Gastrocnemius medialis (tissue), 4 donors: ENCODE results near the gene ERC2. TPM values are rescaled to one million over a fixed set of nuclear protein-coding genes. Genes with fewer than 3 reads are reported as not detected.

Source experiments
- ATAC-seq, 2 donors: fragments of 150-250 bp; one replicate each; pipeline ENCODE4 v1.9.1; 2016
- DNase-seq, 2 donors: peaks; one replicate each; pipeline ENCODE4 v3.0.0-alpha.2; 2019
- H3K27ac ChIP-seq, 4 donors: fragments of 200-600 bp; sonication (generic); 1 replicate in 1 of 4; 2 replicates in 3 of 4; pipeline ENCODE4 v1.5.1; 2016 to 2018; ENCODE audit warnings: mild to moderate bottlenecking in 2 of 4, moderate library complexity in 1 of 4
- H3K27me3 ChIP-seq, 3 donors: fragments of 200-600 bp; sonication (generic) in 2 of 3; 1 replicate in 1 of 3; 2 replicates in 2 of 3; pipeline versions ENCODE4 v1.5.1 to v1.6.0; 2016 to 2019; ENCODE audit warnings: mild to moderate bottlenecking in 1 of 3, moderate library complexity in 1 of 3
- H3K36me3 ChIP-seq, 2 donors: fragments of 200-600 bp; sonication (generic) in 1 of 2; one replicate each; pipeline ENCODE4 v1.5.1; 2017 to 2018
- H3K4me1 ChIP-seq, 2 donors: fragments of 200-600 bp; sonication (generic) in 1 of 2; one replicate each; pipeline ENCODE4 v1.5.1; 2016 to 2017; ENCODE audit warnings: mild to moderate bottlenecking in 2 of 2
- H3K4me3 ChIP-seq, 4 donors: fragments of 200-600 bp; sonication (generic) in 3 of 4; 1 replicate in 1 of 4; 2 replicates in 3 of 4; pipeline ENCODE4 v1.5.1; 2016 to 2019; ENCODE audit warnings: mild to moderate bottlenecking in 2 of 4
- H3K9me3 ChIP-seq, 3 donors: fragments of 200-600 bp; sonication (generic) in 2 of 3; 1 replicate in 1 of 3; 2 replicates in 2 of 3; pipeline ENCODE4 v1.5.1; 2016 to 2019
- POLR2A ChIP-seq, 2 donors: fragments of 450-650 bp; IDR thresholded peaks; one replicate each; pipeline ENCODE4 v1.6.1; 2017; ENCODE audit warnings: antibody characterized with exemption in 2 of 2, mild to moderate bottlenecking in 2 of 2, moderate library complexity in 2 of 2
- in situ Hi-C, 4 donors: fragments of 200-750 bp; cut with MboI; loops; one replicate each; pipeline versions ENCODE4 v1.15.0 to v1.8.0; 2017; ENCODE audit warnings: low sequenced_read_pairs in 4 of 4
- intact Hi-C: fragments of 100-400 bp; cut with DNase I; formaldehyde crosslinking; loops from one replicate; pipeline ENCODE4 v1.15.1; 2023; ENCODE audit warnings: low total_unique reads
- total RNA-seq, 4 donors: library from RNA; depleted of rRNA; stranded (reverse); fragments of >200 nt; gene quantifications; one replicate each; pipeline versions ENCODE4 v1.1.0 to v1.2.3, GENCODE V29; 2016
- TF ChIP-seq, protein P1 (sequence below), 5 experiments: fragments of 450-650 bp in 3 of 5; fragments of 200-600 bp in 2 of 5; sonication (generic) in 2 of 5; IDR thresholded peaks in 4 of 5; conservative IDR thresholded peaks in 1 of 5; 1 replicate in 4 of 5; 2 replicates in 1 of 5; pipeline ENCODE4 v1.5.1; 2016 to 2019; ENCODE audit warnings: antibody characterized with exemption in 5 of 5, mild to moderate bottlenecking in 3 of 5, moderate library complexity in 3 of 5

Gene ERC2
- total RNA-seq, 4 donors from 2014 or later = not detected

DNA sequence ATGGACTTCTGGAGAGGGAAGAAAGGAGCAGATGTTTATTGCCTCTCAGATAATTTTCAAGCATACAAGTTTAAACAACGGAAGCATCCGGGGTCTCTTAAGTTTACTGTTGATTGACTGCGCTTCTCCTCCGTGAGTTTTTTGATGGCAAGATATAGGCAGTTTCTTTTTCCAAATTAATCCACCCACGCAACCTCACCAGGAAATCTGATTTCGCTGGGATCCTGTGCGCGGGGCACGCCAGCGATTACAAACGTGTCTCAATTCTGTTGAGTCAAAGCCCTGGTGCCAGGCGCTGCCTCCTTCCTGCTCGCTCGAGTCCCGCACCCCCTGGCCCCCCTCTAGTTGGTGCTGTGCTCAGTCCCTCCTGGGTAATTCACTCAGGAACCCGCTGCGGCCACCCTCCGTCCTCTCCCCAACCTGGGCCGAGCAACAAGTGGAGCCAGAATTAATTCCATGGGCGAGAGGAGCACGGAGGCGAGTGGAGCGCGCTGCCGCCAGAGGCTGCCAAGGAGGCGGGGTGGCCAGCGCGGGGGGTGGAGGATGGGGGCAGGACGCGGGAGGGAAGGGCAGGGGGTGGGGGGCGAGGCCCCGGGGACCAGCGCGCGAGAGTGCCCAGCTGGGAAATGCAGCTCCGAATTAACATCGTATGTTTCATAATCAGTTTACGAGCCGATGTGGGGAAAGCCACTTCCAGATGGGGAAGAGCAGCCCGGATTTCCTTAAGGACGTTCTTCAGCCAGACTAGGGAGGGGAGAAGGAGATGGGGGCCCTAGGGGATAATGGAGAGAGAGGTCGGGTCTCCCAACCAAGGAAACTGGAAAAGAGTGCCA lies 987.1 kb downstream of the ERC2 start:
- no peaks in the 10 kb centered on the region for H3K9me3 ChIP-seq
- ATAC-seq = no peak
- H3K4me3 ChIP-seq = peak overlapping the region; percentile 53 to 59 (median 54)
- peak overlapping the region in 3 of 4 donors; percentile 16 to 52 (median 25) for H3K27ac ChIP-seq
- H3K36me3 ChIP-seq = no peaks in the 10 kb centered on the region
- DNase-seq = no peak
- in situ Hi-C loops (loop anchor here (10.0 to 25.0 kb wide), 6 partner anchors 256 to 1006 kb away; no protein-coding TSS in a partner anchor), intact Hi-C loops (no loop called here)
- H3K4me1 ChIP-seq = peaks cover 0 to 22% of the 10 kb centered on the region in 2 donors
- TF ChIP-seq, protein P1, sequence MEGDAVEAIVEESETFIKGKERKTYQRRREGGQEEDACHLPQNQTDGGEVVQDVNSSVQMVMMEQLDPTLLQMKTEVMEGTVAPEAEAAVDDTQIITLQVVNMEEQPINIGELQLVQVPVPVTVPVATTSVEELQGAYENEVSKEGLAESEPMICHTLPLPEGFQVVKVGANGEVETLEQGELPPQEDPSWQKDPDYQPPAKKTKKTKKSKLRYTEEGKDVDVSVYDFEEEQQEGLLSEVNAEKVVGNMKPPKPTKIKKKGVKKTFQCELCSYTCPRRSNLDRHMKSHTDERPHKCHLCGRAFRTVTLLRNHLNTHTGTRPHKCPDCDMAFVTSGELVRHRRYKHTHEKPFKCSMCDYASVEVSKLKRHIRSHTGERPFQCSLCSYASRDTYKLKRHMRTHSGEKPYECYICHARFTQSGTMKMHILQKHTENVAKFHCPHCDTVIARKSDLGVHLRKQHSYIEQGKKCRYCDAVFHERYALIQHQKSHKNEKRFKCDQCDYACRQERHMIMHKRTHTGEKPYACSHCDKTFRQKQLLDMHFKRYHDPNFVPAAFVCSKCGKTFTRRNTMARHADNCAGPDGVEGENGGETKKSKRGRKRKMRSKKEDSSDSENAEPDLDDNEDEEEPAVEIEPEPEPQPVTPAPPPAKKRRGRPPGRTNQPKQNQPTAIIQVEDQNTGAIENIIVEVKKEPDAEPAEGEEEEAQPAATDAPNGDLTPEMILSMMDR (IDR thresholded peaks at IDR 0.05 in 4 of 5, conservative IDR thresholded peaks at IDR 0.05 in 1 of 5) = no peak
- no peak for TF ChIP-seq POLR2A (IDR thresholded peaks at IDR 0.05)
- H3K27me3 ChIP-seq = peaks cover 4 to 20% (median 6%) of the 10 kb centered on the region in 3 donors

DNA sequence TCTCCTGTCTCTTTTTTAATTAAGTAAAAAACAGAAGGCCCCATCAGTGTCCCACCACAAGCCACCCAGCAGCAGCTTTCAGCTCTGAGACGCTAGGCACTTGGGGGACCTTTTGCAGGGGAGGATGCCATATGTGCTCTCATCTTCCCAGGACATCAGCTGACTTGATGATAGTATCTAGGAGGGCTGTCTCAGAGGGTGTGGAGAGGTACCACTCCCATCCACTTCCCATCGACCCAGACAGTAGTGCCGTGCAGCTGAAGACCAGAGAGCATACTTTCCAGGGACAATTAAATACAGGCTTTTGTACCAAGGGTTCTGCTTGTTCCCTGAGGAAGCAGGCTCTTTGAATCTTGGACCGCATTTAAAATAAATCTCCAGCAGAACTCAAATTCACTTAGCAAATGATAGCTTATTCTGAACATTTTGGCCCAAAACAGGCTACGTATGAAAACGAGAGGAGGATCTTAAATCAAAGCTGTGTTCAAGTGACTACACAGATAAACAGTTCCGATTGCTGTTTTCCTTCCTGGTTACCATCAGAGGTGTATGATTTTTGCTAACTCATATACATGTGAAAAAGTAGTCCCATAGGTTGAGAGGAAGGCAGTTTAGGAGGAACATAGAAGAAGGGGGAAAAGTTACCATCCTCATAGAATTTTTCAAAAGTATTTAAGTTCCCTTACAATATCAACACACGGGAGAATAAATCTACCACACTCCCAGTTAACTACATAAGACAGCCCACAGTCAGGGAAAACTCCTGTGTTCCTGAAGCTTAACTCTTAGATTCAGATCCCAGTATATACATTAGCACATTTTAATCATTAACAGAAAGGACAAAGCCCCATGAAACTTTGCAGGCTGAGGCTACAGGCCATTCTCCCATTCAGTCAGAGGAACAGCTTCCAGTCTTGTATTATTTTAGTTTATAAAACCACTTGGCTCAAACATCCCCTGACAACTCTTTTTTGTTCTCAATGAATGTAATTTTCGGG lies 990.7 kb downstream of the ERC2 start:
- no peak for TF ChIP-seq POLR2A (IDR thresholded peaks at IDR 0.05)
- TF ChIP-seq, protein P1 (IDR thresholded peaks at IDR 0.05 in 4 of 5, conservative IDR thresholded peaks at IDR 0.05 in 1 of 5) = no peak
- in situ Hi-C loops = loop anchor here (25.0 kb wide), 4 partner anchors 260 to 1010 kb away; no protein-coding TSS in a partner anchor

DNA sequence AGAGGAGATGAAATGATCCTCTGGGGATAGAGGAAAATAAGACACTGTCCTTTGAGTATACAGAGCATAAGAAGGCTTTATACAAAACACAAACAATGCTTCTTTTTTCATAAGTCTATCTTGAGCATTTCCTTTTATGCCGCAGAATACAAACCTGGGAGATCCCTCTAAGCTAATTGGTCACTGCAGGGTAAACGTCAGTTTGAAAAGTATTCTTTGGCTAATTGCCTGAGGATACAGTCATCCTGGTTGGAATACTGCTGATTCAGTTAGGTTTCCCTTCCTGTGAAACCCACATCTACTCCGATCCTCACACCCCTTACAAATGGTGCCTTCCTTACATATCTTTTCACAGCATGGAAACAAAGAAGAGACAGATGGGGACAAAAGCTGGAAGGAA lies 991.8 kb downstream of the ERC2 start:
- H3K4me3 ChIP-seq = no peak overlapping the region
- in situ Hi-C loops = loop anchor here (25.0 kb wide), 4 partner anchors 261 to 1011 kb away; no protein-coding TSS in a partner anchor
- no peaks in the 10 kb centered on the region for H3K9me3 ChIP-seq
- peaks cover 1 to 10% of the 10 kb centered on the region in 2 donors for H3K4me1 ChIP-seq
- DNase-seq = no peak
- intact Hi-C loops = no loop called here
- H3K36me3 ChIP-seq = no peaks in the 10 kb centered on the region
- TF ChIP-seq, protein P1 (IDR thresholded peaks at IDR 0.05 in 4 of 5, conservative IDR thresholded peaks at IDR 0.05 in 1 of 5) = no peak
- TF ChIP-seq POLR2A (IDR thresholded peaks at IDR 0.05) = no peak
- no peak for ATAC-seq
- peaks cover under 1 to 15% (median 6%) of the 10 kb centered on the region in 3 donors for H3K27me3 ChIP-seq
- no peak overlapping the region for H3K27ac ChIP-seq

More for the DNA sequence above, 990.7 kb downstream of the ERC2 start:
- Histone ChIP-seq H3K4me3 (no peak overlapping the region), H3K9me3 (no peaks in the 10 kb centered on the region), H3K27me3 (peaks cover 4 to 20% (median 6%) of the 10 kb centered on the region in 3 donors), H3K36me3 (no peaks in the 10 kb centered on the region), H3K4me1 (peaks cover 0 to 18% of the 10 kb centered on the region in 2 donors), H3K27ac (no peak overlapping the region)
- DNase-seq = no peak
- intact Hi-C loops = no loop called here
- ATAC-seq = no peak

DNA sequence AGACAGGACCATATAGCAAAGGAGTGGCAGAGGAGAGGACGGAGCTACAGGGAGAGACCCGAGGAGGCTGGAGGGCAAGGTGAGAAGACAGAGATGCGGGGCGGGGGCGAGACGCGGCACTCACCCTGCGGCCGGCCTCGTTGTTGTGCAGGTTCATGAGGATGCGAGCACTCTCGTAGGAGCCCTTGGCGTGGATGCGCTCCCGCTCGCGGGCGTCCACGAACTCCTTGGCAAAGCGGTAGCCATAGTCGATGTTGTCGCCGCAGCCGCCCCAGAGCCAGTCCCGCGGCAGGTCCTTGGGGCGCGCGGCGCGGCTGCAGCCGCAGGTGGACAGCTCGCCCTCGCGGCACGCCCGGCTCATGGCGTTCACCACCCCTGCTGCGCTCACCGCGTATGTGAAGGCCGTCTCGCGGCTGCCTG lies 994.0 kb downstream of the ERC2 start:
- H3K27ac ChIP-seq = no peak overlapping the region
- TF ChIP-seq POLR2A (IDR thresholded peaks at IDR 0.05) = no peak
- TF ChIP-seq, protein P1 (IDR thresholded peaks at IDR 0.05 in 4 of 5, conservative IDR thresholded peaks at IDR 0.05 in 1 of 5) = no peak
- ATAC-seq (no peak), DNase-seq (no peak)
- H3K4me3 ChIP-seq = no peak overlapping the region
- H3K27me3 ChIP-seq = no peaks in the 10 kb centered on the region
- intact Hi-C loops (no loop called here), in situ Hi-C loops (no loop called here)
- H3K9me3 ChIP-seq = no peaks in the 10 kb centered on the region
- H3K36me3 ChIP-seq = no peaks in the 10 kb centered on the region
- peaks cover 0 to 4% of the 10 kb centered on the region in 2 donors for H3K4me1 ChIP-seq
